Suppressor macrophage treated with lipopolysaccharide for 1 hour (primary cell): Measurements from ENCODE around the gene RELL2.

ENCODE experiments used
- DNase-seq, 3 donors: peaks; one replicate each; pipeline ENCODE4 v3.0.0-alpha.2; 2020 to 2022

RELL2 gene

GRCh38 chr5:141680751-141681201 is 44.0 kb downstream of the RELL2 start:
- peak in 1 of 3 donors; percentile 32 for DNase-seq

GRCh38 chr5:141681295-141681694 is 44.5 kb downstream of the RELL2 start:
- DNase-seq: no peak

DNA sequence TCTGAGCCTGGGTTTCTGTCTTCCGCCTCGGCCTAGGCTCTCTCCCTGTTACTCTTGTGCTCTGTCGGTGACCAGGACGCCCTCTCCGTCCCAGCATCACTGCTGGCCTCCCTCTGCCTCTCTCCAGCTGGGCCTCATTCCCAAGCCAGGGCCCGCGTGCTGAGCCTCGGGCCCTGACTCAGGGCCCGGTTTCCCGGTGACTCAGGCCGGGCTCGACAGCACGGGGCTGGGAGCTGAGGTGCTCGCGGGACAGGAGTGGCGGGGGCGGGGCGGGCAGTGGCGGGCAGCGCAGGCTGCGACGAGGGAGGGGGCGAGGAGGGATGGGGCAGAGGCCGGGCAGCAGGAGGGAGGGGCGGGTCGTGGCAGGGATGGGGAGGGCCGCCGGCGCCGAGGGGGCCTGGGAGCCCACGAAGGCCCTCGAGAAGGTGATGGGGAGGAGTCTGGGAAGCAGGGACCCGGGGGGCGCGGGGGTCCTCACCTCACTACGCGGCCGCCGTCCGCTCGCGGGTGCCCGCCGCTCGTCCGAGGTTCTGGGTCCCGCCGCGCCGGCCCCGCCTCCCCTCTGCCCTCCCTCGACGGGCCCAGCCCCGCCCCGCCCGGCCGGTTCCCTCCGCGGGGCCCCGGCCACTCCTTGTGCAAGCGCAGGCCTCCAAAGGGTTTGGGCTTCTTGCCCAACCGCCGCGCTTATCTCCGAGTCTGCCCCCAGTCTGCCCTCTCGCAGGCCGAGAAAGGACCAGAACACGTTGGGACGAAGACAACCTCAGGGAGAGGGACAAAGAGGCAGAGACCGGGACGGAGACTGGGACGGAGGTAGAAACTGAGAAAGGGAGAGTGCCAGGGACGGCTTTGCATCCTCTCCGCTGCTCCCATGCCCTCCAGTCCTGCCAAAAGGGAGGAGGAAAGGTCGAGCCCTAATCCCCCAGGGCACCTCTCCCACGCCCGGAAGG is 45.2 kb downstream of the RELL2 start, which contains the start of gene ARAP3:
Gene ARAP3, minus strand, starts transcription at position 536 of the 947 bp plus-strand sequence. CDS start 1,744 bp downstream, outside the sequence.
- peak; percentile 71 to 87 (median 79) for DNase-seq

GRCh38 chr5:141683596-141684141 is 46.9 kb downstream of the RELL2 start:
- DNase-seq: no peak

DNA sequence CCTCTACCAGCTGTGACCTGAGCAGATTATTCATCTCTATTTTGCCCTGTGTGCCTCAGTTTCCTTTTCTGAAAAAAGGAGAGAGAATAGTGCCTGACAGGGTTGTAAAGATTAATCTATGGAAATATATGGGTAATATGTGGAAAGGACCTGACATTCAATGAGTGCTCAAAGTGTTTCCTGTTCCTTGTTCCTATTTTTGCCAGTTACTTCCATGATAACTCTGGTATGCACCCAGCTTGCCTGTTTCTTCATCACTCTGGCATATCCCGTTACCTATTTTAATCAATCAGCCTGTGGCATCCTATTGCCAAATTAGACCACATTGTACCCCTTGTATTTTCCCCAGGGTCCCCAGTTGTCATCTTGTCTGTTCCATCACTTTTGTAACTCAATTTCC is 48.8 kb downstream of the RELL2 start:
- DNase-seq: peak; percentile 26 to 47 (median 43)

- no peak for DNase-seq
Observed at GRCh38 chr5:141686648-141687416, 50.0 kb downstream of the RELL2 start.
